Tibial artery (tissue), 4 donors: ENCODE measurements around the gene BCL2L12.

Experiments
- DNase-seq, 2 donors: peaks; one replicate each; pipeline ENCODE4 v3.0.0-alpha.2; 2019
- H3K27ac ChIP-seq, 2 donors: fragments of 200-600 bp; sonication (generic) in 1 of 2; 1 replicate in 1 of 2; 2 replicates in 1 of 2; pipeline ENCODE4 v1.5.1; 2018 to 2019; ENCODE audit warnings: mild to moderate bottlenecking in 1 of 2
- H3K27me3 ChIP-seq, 2 donors: fragments of 200-600 bp; sonication (generic) in 1 of 2; one replicate each; pipeline versions ENCODE4 v1.5.1 to v1.6.0; 2016 to 2019
- H3K36me3 ChIP-seq, 3 donors: fragments of 200-600 bp; sonication (generic) in 2 of 3; one replicate each; pipeline ENCODE4 v1.5.1; 2016 to 2019; ENCODE audit warnings: mild to moderate bottlenecking in 2 of 3
- H3K4me1 ChIP-seq, 4 donors: fragments of 200-600 bp; sonication (generic) in 2 of 4; 1 replicate in 3 of 4; 2 replicates in 1 of 4; pipeline ENCODE4 v1.5.1; 2016 to 2019
- H3K4me3 ChIP-seq, 2 donors: fragments of 200-600 bp; sonication (generic) in 1 of 2; 1 replicate in 1 of 2; 2 replicates in 1 of 2; pipeline ENCODE4 v1.5.1; 2018 to 2019; ENCODE audit warnings: mild to moderate bottlenecking in 2 of 2
- H3K9me3 ChIP-seq, 3 donors: fragments of 200-600 bp; sonication (generic) in 1 of 3; one replicate each; pipeline ENCODE4 v1.5.1; 2016 to 2019
- CTCF ChIP-seq, 2 experiments: fragments of 200-600 bp in 1 of 2; fragments of 450-650 bp in 1 of 2; IDR thresholded peaks; one replicate each; pipeline ENCODE4 v1.5.1; 2017 to 2019; ENCODE audit warnings: antibody characterized with exemption in 2 of 2, mild to moderate bottlenecking in 1 of 2, moderate library complexity in 1 of 2
- intact Hi-C: fragments of 100-400 bp; cut with DNase I; formaldehyde crosslinking; loops from one replicate; pipeline ENCODE4 v1.15.0; 2023; ENCODE audit warnings: low total_unique reads

Gene BCL2L12

GRCh38 chr19:49689133-49690078 is 23.7 kb downstream of the BCL2L12 start, which contains the start of gene ADM5:
Gene ADM5 (plus strand): TSS chr19:49689594. CDS start chr19:49689838, 244 bp downstream.
- TF ChIP-seq CTCF (IDR thresholded peaks at IDR 0.05): peak; percentile 38 to 41
- Histone ChIP-seq H3K9me3 (no peaks in the 10 kb centered on the region), H3K36me3 (peaks cover 20 to 39% (median 36%) of the 10 kb centered on the region in 3 donors), H3K27ac (peak within 1 kb of the TSS; percentile 29 to 54), H3K4me3 (peak within 1 kb of the TSS; percentile 46 to 54), H3K4me1 (peaks cover 0 to 31% (median 25%) of the 10 kb centered on the region in 4 donors), H3K27me3 (peaks cover 0 to 23% of the 10 kb centered on the region in 2 donors)
- no peak for DNase-seq
- intact Hi-C loops: no loop called here

- H3K36me3 ChIP-seq: peaks cover 12 to 31% (median 29%) of the 10 kb centered on the region in 3 donors
- no peaks in the 10 kb centered on the region for H3K9me3 ChIP-seq
- intact Hi-C loops: no loop called here
- peak overlapping the region; percentile 46 to 54 for H3K4me3 ChIP-seq
- H3K27me3 ChIP-seq: peaks cover 0 to 23% of the 10 kb centered on the region in 2 donors
- H3K4me1 ChIP-seq: peaks cover 0 to 31% (median 25%) of the 10 kb centered on the region in 4 donors
- no peak for DNase-seq
- peak overlapping the region; percentile 29 to 54 for H3K27ac ChIP-seq
- no peak for TF ChIP-seq CTCF (IDR thresholded peaks at IDR 0.05)
Measured at GRCh38 chr19:49690079-49690655, 24.4 kb downstream of the BCL2L12 start.

- intact Hi-C loops: no loop called here
- peaks cover 0 to 23% of the 10 kb centered on the region in 2 donors for H3K27me3 ChIP-seq
- H3K36me3 ChIP-seq: peaks cover 8 to 25% (median 24%) of the 10 kb centered on the region in 3 donors
- H3K27ac ChIP-seq: peak within 1 kb of the TSS; percentile 29 to 54
- H3K4me3 ChIP-seq: peak within 1 kb of the TSS; percentile 46 to 54
- peaks cover 0 to 31% (median 25%) of the 10 kb centered on the region in 4 donors for H3K4me1 ChIP-seq
- TF ChIP-seq CTCF (IDR thresholded peaks at IDR 0.05): no peak
- no peaks in the 10 kb centered on the region for H3K9me3 ChIP-seq
- DNase-seq: peak; percentile 75 to 86
Measured at GRCh38 chr19:49690656-49691242, 25.0 kb downstream of the BCL2L12 start, which contains the start of gene CPT1C. Gene CPT1C (plus strand): TSS chr19:49691116. CDS start chr19:49692253, 1,137 bp downstream.

GRCh38 chr19:49691243-49692146 is 25.8 kb downstream of the BCL2L12 start:
- peak overlapping the region in 1 of 2 donors; percentile 54 for H3K27ac ChIP-seq
- TF ChIP-seq CTCF (IDR thresholded peaks at IDR 0.05): no peak
- intact Hi-C loops: no loop called here
- no peaks in the 10 kb centered on the region for H3K9me3 ChIP-seq
- H3K27me3 ChIP-seq: peaks cover 0 to 23% of the 10 kb centered on the region in 2 donors
- H3K36me3 ChIP-seq: peaks cover under 1 to 18% (median 17%) of the 10 kb centered on the region in 3 donors
- peak in 1 of 2 donors; percentile 57 for DNase-seq
- peaks cover 0 to 31% (median 25%) of the 10 kb centered on the region in 4 donors for H3K4me1 ChIP-seq
- H3K4me3 ChIP-seq: peak overlapping the region; percentile 46 to 54
